Stomach (tissue), 4 donors: Measurements from ENCODE around the gene FBXO46.

Experiments used
- POLR2A ChIP-seq, 4 donors: fragments of 450-650 bp; IDR thresholded peaks; one replicate each; pipeline ENCODE4 v1.6.1; 2016; ENCODE audit warnings: antibody characterized with exemption in 4 of 4, control low read depth in 2 of 4, mild to moderate bottlenecking in 1 of 4, moderate library complexity in 1 of 4
- TF ChIP-seq, protein P1 (sequence below), 7 experiments: fragments of 450-650 bp in 4 of 7; fragments of 200-600 bp in 3 of 7; sonication (generic) in 3 of 7; IDR thresholded peaks; one replicate each; pipeline ENCODE4 v1.5.1; 2016 to 2019; ENCODE audit warnings: antibody characterized with exemption in 7 of 7, control low read depth in 2 of 7, mild to moderate bottlenecking in 1 of 7

- TF ChIP-seq, protein P1, sequence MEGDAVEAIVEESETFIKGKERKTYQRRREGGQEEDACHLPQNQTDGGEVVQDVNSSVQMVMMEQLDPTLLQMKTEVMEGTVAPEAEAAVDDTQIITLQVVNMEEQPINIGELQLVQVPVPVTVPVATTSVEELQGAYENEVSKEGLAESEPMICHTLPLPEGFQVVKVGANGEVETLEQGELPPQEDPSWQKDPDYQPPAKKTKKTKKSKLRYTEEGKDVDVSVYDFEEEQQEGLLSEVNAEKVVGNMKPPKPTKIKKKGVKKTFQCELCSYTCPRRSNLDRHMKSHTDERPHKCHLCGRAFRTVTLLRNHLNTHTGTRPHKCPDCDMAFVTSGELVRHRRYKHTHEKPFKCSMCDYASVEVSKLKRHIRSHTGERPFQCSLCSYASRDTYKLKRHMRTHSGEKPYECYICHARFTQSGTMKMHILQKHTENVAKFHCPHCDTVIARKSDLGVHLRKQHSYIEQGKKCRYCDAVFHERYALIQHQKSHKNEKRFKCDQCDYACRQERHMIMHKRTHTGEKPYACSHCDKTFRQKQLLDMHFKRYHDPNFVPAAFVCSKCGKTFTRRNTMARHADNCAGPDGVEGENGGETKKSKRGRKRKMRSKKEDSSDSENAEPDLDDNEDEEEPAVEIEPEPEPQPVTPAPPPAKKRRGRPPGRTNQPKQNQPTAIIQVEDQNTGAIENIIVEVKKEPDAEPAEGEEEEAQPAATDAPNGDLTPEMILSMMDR (IDR thresholded peaks at IDR 0.05), result no peak
- no peak for TF ChIP-seq POLR2A (IDR thresholded peaks at IDR 0.05)
These were observed 44.1 kb upstream of the FBXO46 start for GRCh38 chr19:45774765-45775164.
